Measurements from ENCODE around the gene SRRT.

SRRT gene

GRCh38 chr7:100882785-100883526 lies 8.1 kb downstream of the SRRT start:
- no peak for DNase-seq (ENCODE audit: low read depth)

GRCh38 chr7:100884736-100885439 lies 10.0 kb downstream of the SRRT start:
- DNase-seq (ENCODE audit: low read depth) = no peak

GRCh38 chr7:100885440-100886141 lies 10.7 kb downstream of the SRRT start:
- no peak for DNase-seq (ENCODE audit: low read depth)

- no peak for DNase-seq (ENCODE audit: low read depth)
Observed at GRCh38 chr7:100886142-100886935, 11.4 kb downstream of the SRRT start.

GRCh38 chr7:100886936-100887515 lies 12.1 kb downstream of the SRRT start:
- no peak for DNase-seq (ENCODE audit: low read depth)

DNA sequence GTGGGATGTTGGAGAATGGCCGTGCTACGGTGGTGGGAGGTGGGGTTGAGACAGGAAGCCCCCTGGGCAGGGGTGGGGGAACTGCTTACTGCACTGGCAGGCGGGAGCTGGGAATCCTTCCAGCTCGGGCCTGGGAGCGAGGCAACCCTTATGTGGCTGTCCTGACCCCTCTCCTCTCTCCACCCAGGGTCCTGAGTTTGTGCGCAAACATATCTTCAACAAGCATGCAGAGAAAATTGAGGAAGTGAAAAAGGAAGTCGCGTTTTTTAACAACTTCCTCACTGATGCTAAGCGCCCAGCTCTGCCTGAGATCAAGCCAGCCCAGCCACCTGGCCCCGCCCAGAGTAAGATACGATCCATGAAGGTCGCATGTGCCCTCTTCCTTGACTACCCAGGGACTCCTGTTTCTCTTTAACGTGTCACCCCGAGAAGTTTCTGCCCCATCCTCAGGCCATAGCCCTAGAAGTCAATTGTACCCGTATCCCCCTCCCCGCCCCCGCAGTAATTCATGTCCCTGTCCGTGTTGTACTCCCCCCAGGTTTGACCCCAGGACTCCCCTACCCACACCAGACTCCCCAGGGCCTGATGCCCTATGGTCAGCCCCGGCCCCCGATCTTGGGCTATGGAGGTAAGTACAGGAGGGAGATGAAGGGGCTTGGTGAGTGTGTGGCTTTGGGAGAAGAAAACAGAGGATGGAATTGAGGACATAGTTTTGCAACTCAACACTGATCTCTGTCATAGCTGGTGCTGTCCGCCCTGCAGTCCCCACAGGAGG lies 12.8 kb downstream of the SRRT start:
- DNase-seq (ENCODE audit: low read depth) = no peak

GRCh38 chr7:100888291-100888987 lies 13.5 kb downstream of the SRRT start:
- DNase-seq (ENCODE audit: low read depth) = no peak

GRCh38 chr7:100888988-100889750 lies 14.3 kb downstream of the SRRT start, which contains the start of gene UFSP1:
TSS of gene UFSP1 (minus strand) at chr7:100889715. CDS start at chr7:100889271, 444 bp downstream.
- DNase-seq (ENCODE audit: low read depth) = no peak

- DNase-seq (ENCODE audit: low read depth) = no peak
Observed at GRCh38 chr7:100890653-100891567, 16.0 kb downstream of the SRRT start.

DNA sequence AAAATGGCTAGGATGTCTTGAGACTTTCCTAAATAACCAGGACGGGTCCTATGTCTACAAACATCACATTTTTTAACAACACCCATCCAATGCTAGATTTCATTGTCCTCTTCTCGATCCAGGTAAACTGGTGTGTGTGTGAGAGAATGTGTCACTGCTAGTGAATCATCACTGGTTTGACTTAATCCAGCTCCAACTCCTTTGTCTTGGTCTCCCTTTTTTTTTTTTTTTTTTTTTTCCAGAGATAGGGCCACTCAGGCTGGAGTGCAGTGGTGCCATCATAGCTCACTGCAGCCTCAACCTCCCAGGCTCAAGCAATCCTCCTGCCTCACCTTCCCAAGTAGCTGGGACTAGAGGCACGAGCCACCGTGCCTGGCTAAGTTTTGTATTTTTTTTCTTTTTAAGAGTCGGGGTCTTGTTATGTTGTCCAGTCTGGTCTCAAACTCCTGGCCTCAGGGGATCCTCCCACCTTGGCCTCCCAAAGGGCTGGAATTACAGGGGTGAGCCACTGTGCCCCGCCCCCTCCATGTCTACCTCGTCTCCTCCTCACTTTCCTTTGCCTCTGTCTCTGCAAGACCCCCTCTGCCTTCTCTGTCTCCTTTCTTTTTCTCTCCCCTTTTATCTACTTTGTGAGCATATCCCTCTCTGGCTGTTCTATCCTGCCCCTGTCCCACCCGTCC lies 16.8 kb downstream of the SRRT start:
- DNase-seq (ENCODE audit: low read depth) = peak; percentile 31

DNA sequence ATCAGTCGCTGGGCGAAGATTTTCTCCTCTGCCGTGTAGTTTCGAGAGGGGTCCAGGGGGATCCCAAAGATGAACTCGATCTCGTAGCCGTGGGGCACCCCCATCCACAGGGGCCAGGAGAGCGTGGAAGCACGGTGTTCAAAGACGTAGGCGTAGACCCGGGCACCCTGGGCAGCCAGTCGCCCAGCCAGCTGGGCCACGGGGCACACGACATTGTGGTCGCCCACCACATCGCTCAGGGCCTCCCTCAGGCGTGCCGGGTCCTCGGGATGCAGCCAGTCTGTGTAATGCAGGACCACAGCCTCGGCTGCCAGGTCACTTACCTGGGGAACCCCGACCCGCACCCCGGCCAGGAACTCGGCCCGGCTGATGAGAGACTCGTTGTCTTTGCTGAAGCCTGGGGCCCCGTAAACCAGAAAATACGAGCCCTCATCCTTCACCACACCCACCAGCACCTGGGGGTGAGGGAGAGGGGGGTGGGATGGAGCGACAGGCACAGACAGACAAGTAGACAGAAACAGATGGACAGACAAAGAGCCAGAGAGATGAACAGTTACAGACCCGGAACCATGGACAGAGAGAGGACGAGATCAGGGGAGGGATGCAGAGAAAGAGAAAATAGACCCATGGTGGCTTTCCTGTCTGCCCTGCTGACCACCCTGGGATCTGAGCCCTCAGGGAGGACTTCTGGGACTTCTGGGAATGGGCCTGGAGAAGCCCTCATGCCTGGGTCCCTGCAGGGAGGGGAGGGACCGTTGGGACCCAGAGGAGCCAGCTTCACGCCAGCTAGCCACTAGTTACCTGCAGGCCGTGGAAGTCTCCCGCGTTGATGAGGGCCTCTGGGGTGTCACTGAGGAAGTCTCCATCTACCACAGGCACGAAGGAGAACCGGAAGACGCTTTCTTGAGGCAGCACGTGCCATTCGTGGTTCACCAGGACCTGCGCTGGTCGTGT lies 17.7 kb downstream of the SRRT start:
- DNase-seq (ENCODE audit: low read depth) = no peak

GRCh38 chr7:100893318-100893895 lies 18.5 kb downstream of the SRRT start:
- DNase-seq (ENCODE audit: low read depth) = no peak

DNA sequence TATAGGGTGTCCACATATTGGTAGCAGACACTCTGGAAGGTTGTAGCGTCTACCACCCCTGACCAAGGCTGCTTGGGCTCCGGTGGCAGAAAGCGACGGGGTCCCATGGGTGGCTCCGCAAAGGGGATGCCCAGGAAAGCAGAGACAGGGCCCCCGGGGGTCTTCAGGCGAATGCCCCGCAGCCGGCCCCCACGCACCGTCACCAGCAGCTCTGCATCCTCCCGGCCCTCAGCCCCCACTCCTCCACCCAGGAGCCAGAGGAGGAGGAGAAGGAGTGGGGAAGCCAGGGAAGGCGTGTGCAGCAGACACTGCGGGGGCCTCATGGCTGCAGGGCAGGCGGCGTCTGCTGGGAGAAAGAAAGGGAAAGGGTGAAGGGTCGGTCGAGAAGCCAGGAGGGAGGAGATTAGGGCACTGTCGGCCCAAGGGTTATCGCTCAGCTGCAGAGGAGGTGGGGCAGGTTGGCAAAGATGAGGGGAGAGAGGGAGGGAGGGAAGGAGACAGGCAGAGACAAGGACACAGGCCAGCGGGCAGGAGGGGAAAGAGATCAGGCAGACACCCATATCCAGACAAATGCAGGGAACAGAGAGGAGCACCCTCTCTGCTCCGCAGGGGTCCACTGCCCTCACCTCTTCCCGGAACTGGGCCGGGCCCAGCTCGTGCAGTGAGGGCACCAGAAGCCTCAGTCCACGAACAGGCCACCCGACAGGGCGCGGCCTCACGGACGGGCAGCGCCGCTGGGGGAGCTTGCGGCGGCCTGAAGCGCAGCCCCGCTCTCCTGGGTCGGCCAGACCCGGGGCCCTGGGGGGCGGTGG lies 19.2 kb downstream of the SRRT start:
- DNase-seq (ENCODE audit: low read depth) = no peak

DNA sequence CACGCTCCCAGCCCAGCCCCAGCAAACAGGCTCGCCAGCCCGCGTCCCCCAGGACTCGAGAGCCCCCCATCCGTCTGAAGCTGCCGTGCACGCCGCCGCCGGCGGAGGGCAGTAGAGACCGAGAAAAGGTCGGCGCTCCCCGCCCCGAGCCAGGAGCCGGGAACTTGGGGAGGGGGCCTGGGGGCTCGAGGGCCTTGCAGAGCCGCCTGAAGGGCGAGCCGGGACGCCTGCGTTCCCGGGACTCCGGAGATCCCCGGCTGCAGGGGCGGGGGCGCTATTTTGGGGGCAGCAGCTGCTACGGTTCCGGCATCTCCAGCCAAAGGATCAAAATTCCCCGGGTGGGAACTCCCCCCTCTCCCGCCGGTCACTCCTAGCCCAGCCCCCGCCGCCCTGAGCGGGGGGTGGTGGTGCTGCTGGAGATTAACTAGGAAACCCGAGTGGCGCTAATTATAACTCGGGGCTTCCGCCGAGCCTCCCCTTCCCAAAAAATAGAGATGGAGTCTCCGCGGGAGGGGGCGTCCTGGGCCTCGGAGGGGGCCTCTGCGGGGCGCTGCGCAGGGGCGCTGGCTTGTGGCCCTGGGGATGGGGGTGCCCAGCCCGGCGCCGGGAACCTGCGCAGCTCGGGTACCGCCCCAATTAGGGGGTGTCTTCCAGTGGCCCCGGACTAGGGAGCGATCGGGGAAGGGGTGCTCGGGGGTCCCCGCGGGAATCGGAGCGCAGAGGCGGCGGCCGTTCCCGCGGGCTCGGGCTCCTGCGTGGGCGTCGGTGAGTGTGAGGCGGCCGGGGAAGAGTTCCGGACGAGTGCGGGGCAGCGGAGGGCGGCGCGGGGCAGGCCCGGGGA lies 20.2 kb downstream of the SRRT start:
- DNase-seq (ENCODE audit: low read depth) = no peak

GRCh38 chr7:100895701-100895955 lies 20.7 kb downstream of the SRRT start, which contains the start of gene ACHE:
TSS of gene ACHE (minus strand) at chr7:100895888. CDS start at chr7:100894232, 1,656 bp downstream.
- DNase-seq (ENCODE audit: low read depth) = no peak
